ENCODE data around the gene KIF2A. TPM values are rescaled to one million over a fixed set of nuclear protein-coding genes. Genes with fewer than 3 reads are reported as not detected.
A peak's percentile ranks its signal among the peaks of the same experiment; 100 is the strongest.

KIF2A gene
- total and polyA plus RNA-seq, 9 of the 15 experiments (the other 6 are each of a cell fraction or from before 2014, with no cell fraction given) = 42.6 to 126 (median 77.6) TPM

GRCh38 chr5:62305715-62306322 is at the start of gene KIF2A (continued):
- no peak for TF ChIP-seq BRF2 (IDR thresholded peaks at IDR 0.05; ENCODE audit: borderline replicate concordance, insufficient read depth, insufficient read length)
- TF ChIP-seq CEBPB (tag; IDR thresholded peaks at IDR 0.05) = no peak
- TF ChIP-seq POLR2A (conservative IDR thresholded peaks at IDR 0.05) = peak; percentile 64
- TF ChIP-seq ARID2 (IDR thresholded peaks at IDR 0.05) = no peak
- TF ChIP-seq EHMT2 (IDR thresholded peaks at IDR 0.05) = no peak
- TF ChIP-seq HSF4 (CRISPR knock-in tag; IDR thresholded peaks at IDR 0.05; ENCODE audit: borderline replicate concordance) = peak; percentile 77; the same call in 1 of the 2 replicates
- peak; percentile 62; the same call in 1 of the 2 replicates for TF ChIP-seq ZNF24 (IDR thresholded peaks at IDR 0.05)
- TF ChIP-seq FOS (IDR thresholded peaks at IDR 0.05; ENCODE audit: extremely low read depth, insufficient read length) = no peak
- no peak for TF ChIP-seq NFYB (IDR thresholded peaks at IDR 0.05; ENCODE audit: extremely low read depth, insufficient read length)
- TF ChIP-seq E2F5 (CRISPR knock-in tag; IDR thresholded peaks at IDR 0.05) = no peak
- TF ChIP-seq ZMIZ1 (IDR thresholded peaks at IDR 0.05; ENCODE audit: low read depth in 2 of 2, low read length in 2 of 2) = no peak
- TF ChIP-seq TFAP4 (CRISPR knock-in tag; IDR thresholded peaks at IDR 0.05; ENCODE audit: borderline replicate concordance) = peak; percentile 95
- TF ChIP-seq MTA3 (IDR thresholded peaks at IDR 0.05; ENCODE audit: borderline replicate concordance) = peak; percentile 89
- TF ChIP-seq MLLT1 (IDR thresholded peaks at IDR 0.05) = 0 out of 4 replicates have a peak, but pooled peaks of 1 of the 2 experiments have one; percentile 28
- no peak for TF ChIP-seq ZBTB34 (CRISPR knock-in tag; IDR thresholded peaks at IDR 0.05)
- TF ChIP-seq PRPF4 (IDR thresholded peaks at IDR 0.05; ENCODE audit: insufficient read depth, low read depth, low read length, poor library complexity, severe bottlenecking) = no peak
- TF ChIP-seq TSC22D4 (tag; IDR thresholded peaks at IDR 0.05) = no peak
